H1 (cell line): ENCODE results near the gene PPP1R15B. TPM values are rescaled to one million over a fixed set of nuclear protein-coding genes. Genes with fewer than 3 reads are reported as not detected.
A peak's percentile ranks its signal among the peaks of the same experiment; 100 is the strongest.

Source experiments
- CTCF ChIA-PET: fragments of 300-600 bp; sonication (Branson Sonifier 250); formaldehyde crosslinking; loops from one replicate; lab custom pipeline; 2021; ENCODE audit not compliant: partially characterized antibody; lab: Charles Lee
- POLR2A ChIA-PET: fragments of 300-600 bp; sonication (Branson Sonifier 250); formaldehyde crosslinking; loops from one replicate; lab custom pipeline; 2021; ENCODE audit warnings: inconsistent platforms; ENCODE audit not compliant: partially characterized antibody; lab: Charles Lee
- DNase-seq, 2 experiments: peaks; one replicate each; pipeline versions ENCODE4 v3.0.0 to v3.0.0-alpha.2; 2010 to 2022; ENCODE audit warnings: low spot score in 2 of 2, low read depth in 1 of 2, mixed read lengths in 1 of 2
- FAIRE-seq: peaks from 2 replicates; lab custom pipeline; 2011; peaks lifted over from hg19 to GRCh38; lab: Jason Lieb, UNC
- H2AFZ ChIP-seq: 2 replicates; pipeline ENCODE4 v1.8.1; 2012; ENCODE audit warnings: low read length, inconsistent platforms
- H2AK5ac ChIP-seq: 2 replicates; pipeline ENCODE4 v1.6.1; 2013; ENCODE audit warnings: low read depth, low read length
- H2BK120ac ChIP-seq: replicated peaks from 2 replicates; pipeline ENCODE3; 2013; ENCODE audit warnings: low read depth, low read length, inconsistent platforms
- H2BK12ac ChIP-seq: 2 replicates; pipeline ENCODE4 v1.6.1; 2013; ENCODE audit warnings: low read depth, low read length
- H2BK15ac ChIP-seq: 2 replicates; pipeline ENCODE4 v1.6.1; 2013; ENCODE audit warnings: low read length
- H2BK20ac ChIP-seq: 2 replicates; pipeline ENCODE4 v1.6.1; 2013; ENCODE audit warnings: low read length
- H2BK5ac ChIP-seq: 2 replicates; pipeline ENCODE4 v1.6.1; 2013; ENCODE audit warnings: low read depth, low read length
- H3K14ac ChIP-seq: 2 replicates; pipeline ENCODE4 v1.6.1; 2013; ENCODE audit warnings: inconsistent platforms; ENCODE audit not compliant: insufficient read length
- H3K18ac ChIP-seq: 2 replicates; pipeline ENCODE4 v1.6.1; 2013; ENCODE audit warnings: low read length; ENCODE audit errors: extremely low read depth
- H3K23ac ChIP-seq: 2 replicates; pipeline ENCODE4 v1.6.1; 2013; ENCODE audit warnings: inconsistent platforms; ENCODE audit not compliant: insufficient read length
- H3K23me2 ChIP-seq: 2 replicates; pipeline ENCODE4 v1.6.1; 2013; ENCODE audit warnings: low read depth, low read length
- H3K27ac ChIP-seq: 2 replicates; pipeline ENCODE4 v1.6.1; 2011; ENCODE audit warnings: low read depth, low read length, inconsistent platforms
- H3K27me3 ChIP-seq, 4 experiments: replicated peaks in 1 of 4; 1 replicate in 1 of 4; 2 replicates in 3 of 4; pipeline versions ENCODE4 v1.6.1 to v1.8.1; 2011 to 2013; ENCODE audit warnings: low read length in 3 of 4, mild to moderate bottlenecking in 3 of 4, inconsistent platforms in 2 of 4, mixed read lengths in 2 of 4, moderate library complexity in 1 of 4; ENCODE audit not compliant: control insufficient read depth in 3 of 4, insufficient read depth in 3 of 4; ENCODE audit errors: extremely low read depth in 1 of 4
- H3K36me3 ChIP-seq, 4 experiments: 2 replicates each; pipeline versions ENCODE4 v1.6.1 to v1.8.1; 2011 to 2013; ENCODE audit warnings: mild to moderate bottlenecking in 4 of 4, low read length in 3 of 4, moderate library complexity in 2 of 4, control low read depth in 1 of 4, inconsistent platforms in 1 of 4; ENCODE audit not compliant: insufficient read depth in 4 of 4, control insufficient read depth in 2 of 4
- H3K4ac ChIP-seq: replicated peaks from 2 replicates; pipeline ENCODE3; 2013; ENCODE audit warnings: low read length, low read depth, mixed read lengths, inconsistent platforms; ENCODE audit not compliant: insufficient read length
- H3K4me1 ChIP-seq, 4 experiments: replicated peaks in 1 of 4; 1 replicate in 1 of 4; 2 replicates in 3 of 4; pipeline versions ENCODE4 v1.6.1 to v1.8.1; 2011 to 2013; ENCODE audit warnings: low read length in 3 of 4, inconsistent platforms in 2 of 4, mixed read lengths in 1 of 4; ENCODE audit not compliant: insufficient read depth in 4 of 4, control insufficient read depth in 3 of 4
- H3K4me2 ChIP-seq, 2 experiments: 2 replicates each; pipeline versions ENCODE4 v1.6.1 to v1.8.1; 2011 to 2013; ENCODE audit warnings: low read depth in 2 of 2, low read length in 2 of 2, control low read depth in 1 of 2, inconsistent platforms in 1 of 2, mild to moderate bottlenecking in 1 of 2; ENCODE audit not compliant: insufficient read depth in 1 of 2
- H3K4me3 ChIP-seq, 4 experiments: fragments of 200-600, 300-600 bp in 1 of 4; sonication (generic), shearing (Covaris generic), sonication (Bioruptor Twin) in 1 of 4; 2 replicates each; pipeline versions ENCODE4 v1.5.1 to v1.8.1; 2011 to 2016; ENCODE audit warnings: low read length in 4 of 4, low read depth in 3 of 4, control low read depth in 2 of 4, inconsistent platforms in 2 of 4, mild to moderate bottlenecking in 2 of 4, mixed read lengths in 1 of 4, moderate library complexity in 1 of 4; ENCODE audit not compliant: insufficient read depth in 2 of 4; ENCODE audit errors: extremely low read depth in 1 of 4
- H3K56ac ChIP-seq: replicated peaks from 2 replicates; pipeline ENCODE3; 2013; ENCODE audit warnings: low read depth, mild to moderate bottlenecking, mixed read lengths, low read length, inconsistent platforms; ENCODE audit not compliant: insufficient read length
- H3K79me1 ChIP-seq: 2 replicates; pipeline ENCODE4 v1.6.1; 2013; ENCODE audit warnings: low read depth, low read length, control low read depth
- H3K79me2 ChIP-seq, 2 experiments: 2 replicates each; pipeline versions ENCODE4 v1.6.1 to v1.8.1; 2012 to 2013; ENCODE audit warnings: low read length in 2 of 2, mild to moderate bottlenecking in 2 of 2, inconsistent platforms in 1 of 2; ENCODE audit not compliant: insufficient read depth in 2 of 2, control insufficient read depth in 1 of 2
- H3K9ac ChIP-seq, 4 experiments: replicated peaks in 1 of 4; 1 replicate in 1 of 4; 2 replicates in 3 of 4; pipeline versions ENCODE4 v1.6.1 to v1.8.1; 2011 to 2013; ENCODE audit warnings: low read depth in 3 of 4, low read length in 3 of 4, control low read depth in 2 of 4, mild to moderate bottlenecking in 2 of 4, moderate library complexity in 2 of 4, inconsistent platforms in 1 of 4; ENCODE audit errors: extremely low read depth in 1 of 4
- H3K9me3 ChIP-seq, 2 experiments: 2 replicates each; pipeline versions ENCODE4 v1.6.1 to v1.8.1; 2012 to 2013; ENCODE audit warnings: mild to moderate bottlenecking in 2 of 2, moderate library complexity in 2 of 2, control low read depth in 1 of 2, inconsistent platforms in 1 of 2, low read depth in 1 of 2, low read length in 1 of 2, mixed read lengths in 1 of 2; ENCODE audit not compliant: insufficient read depth in 2 of 2
- H4K20me1 ChIP-seq, 2 experiments: replicated peaks in 1 of 2; 2 replicates each; pipeline versions ENCODE3 to v1.8.1; 2011 to 2013; ENCODE audit warnings: inconsistent platforms in 2 of 2, low read length in 2 of 2, mild to moderate bottlenecking in 1 of 2; ENCODE audit not compliant: insufficient read depth in 2 of 2, control insufficient read depth in 1 of 2
- H4K5ac ChIP-seq: 2 replicates; pipeline ENCODE4 v1.6.1; 2013; ENCODE audit warnings: low read length, low read depth, mixed read lengths, inconsistent platforms; ENCODE audit not compliant: insufficient read length
- H4K8ac ChIP-seq: 2 replicates; pipeline ENCODE4 v1.8.0; 2013; ENCODE audit warnings: mild to moderate bottlenecking, moderate library complexity, low read length, inconsistent platforms; ENCODE audit not compliant: insufficient read depth; ENCODE audit errors: extremely low read depth
- H4K91ac ChIP-seq: replicated peaks from 2 replicates; pipeline ENCODE3; 2013; ENCODE audit warnings: low read length, mixed read lengths, inconsistent platforms; ENCODE audit not compliant: insufficient read length
- ASH2L ChIP-seq: fragments of 200-600, 300-600 bp; sonication (generic); IDR thresholded peaks from one replicate; pipeline ENCODE4 v1.7.1; 2017; ENCODE audit warnings: low read length
- KDM1A ChIP-seq: fragments of 200-600, 300-600 bp; sonication (generic); IDR thresholded peaks from 2 replicates; pipeline ENCODE4 v1.7.1; 2016; ENCODE audit warnings: mild to moderate bottlenecking, low read length, borderline replicate concordance
- RAD21 ChIP-seq, 2 experiments: IDR thresholded peaks in 1 of 2; conservative IDR thresholded peaks in 1 of 2; 2 replicates each; pipeline ENCODE4 v1.6.1; 2011; ENCODE audit warnings: low read depth in 2 of 2, low read length in 2 of 2, improper control_type of control experiment in 1 of 2, inconsistent platforms in 1 of 2, mild to moderate bottlenecking in 1 of 2, moderate library complexity in 1 of 2
- RBBP5 ChIP-seq: IDR thresholded peaks from 2 replicates; pipeline ENCODE4 v1.7.1; 2012; ENCODE audit warnings: low read depth, mild to moderate bottlenecking, inconsistent platforms, low read length, moderate library complexity, borderline replicate concordance
- SAP30 ChIP-seq: fragments of 300-600 bp; sonication (generic); IDR thresholded peaks from 2 replicates; pipeline ENCODE4 v1.7.1; 2012; ENCODE audit warnings: low read length, moderate library complexity, mild to moderate bottlenecking, inconsistent platforms; ENCODE audit not compliant: insufficient read depth, insufficient replicate concordance
- TBP ChIP-seq: IDR thresholded peaks from 2 replicates; pipeline ENCODE4 v1.6.1; 2011; ENCODE audit warnings: low read depth, low read length, improper control_type of control experiment
- WGBS, 2 experiments: shearing (Covaris generic) in 1 of 2; methylation state at CpG; one replicate each; pipeline versions ENCODE4 v1.1.6 to v1.1.7; 2013 to 2015; ENCODE audit warnings: low lambda C conversion rate in 2 of 2, mixed read lengths in 2 of 2, inconsistent platforms in 1 of 2, low coverage in 1 of 2, missing lambda C conversion rate in 1 of 2; ENCODE audit not compliant: insufficient replicate concordance in 2 of 2, insufficient coverage in 1 of 2, insufficient read length in 1 of 2; ENCODE audit errors: extremely low coverage in 1 of 2, missing lambda C conversion rate in 1 of 2; 5-methylcytosine and 5-hydroxymethylcytosine counted together
- polyA plus RNA-seq, 7 experiments: library from polyadenylated mRNA; depleted of rRNA in 3 of 7; stranded (reverse) in 5 of 7; unstranded in 2 of 7; fragments of >200 nt in 5 of 7; fragments of 200-250 nt in 2 of 7; gene quantifications; 1 replicate in 5 of 7; 2 replicates in 1 of 7; 4 replicates in 1 of 7; pipeline versions ENCODE4 v1.2.1 to v1.2.3, GENCODE V29; 2011 to 2013; ENCODE audit warnings: missing spikeins in 2 of 7, mixed read lengths in 2 of 7
- total RNA-seq: library from RNA; stranded (reverse); fragmentation: NEBNext Ultra II Directional; extraction: Animal tissue kit (Norgen Biotek cat#: 25700); gene quantifications from 2 replicates; pipeline ENCODE4 v1.2.1, GENCODE V29; 2021
- TF ChIP-seq, protein P1 (sequence below): IDR thresholded peaks from 2 replicates; pipeline ENCODE4 v1.6.1; 2011; ENCODE audit warnings: low read length, improper control_type of control experiment

Gene PPP1R15B
- total and polyA plus RNA-seq, 2 of the 8 experiments (the other 6 are each of a cell fraction or from before 2014, with no cell fraction given), result 14.4 to 72.2 TPM

- Histone ChIP-seq H3K9me3 (no peaks in the 10 kb centered on the region), H2BK15ac (no peak overlapping the region), H4K5ac (no peak overlapping the region), H3K4me3 (no peak overlapping the region), H2BK5ac (no peak overlapping the region), H3K79me1 (no peaks in the 10 kb centered on the region), H3K27ac (no peak overlapping the region), H2AK5ac (no peak overlapping the region), H4K91ac (no peak overlapping the region), H3K79me2 (no peaks in the 10 kb centered on the region), H3K27me3 (no peaks in the 10 kb centered on the region), H3K23ac (no peak overlapping the region), H3K4me1 (peaks cover 13 to 20% (median 18%) of the 10 kb centered on the region in 4 experiments), H2BK20ac (no peak overlapping the region)
- ChIA-PET CTCF (interaction anchor here (0.6 to 9.5 kb wide), 16 partner anchors 10 to 193 kb away, joined by 3 to 318 read pairs (median 14); partner anchors contain the start of genes GOLT1A and REN), POLR2A (interaction anchor here (0.7 kb wide), 1 partner anchor 67 kb away, joined by 3 read pairs; no protein-coding TSS in a partner anchor)
- FAIRE-seq (no peak), DNase-seq (no peak)
- WGBS, 2 experiments, result 84% methylated on average over 4 of the region's 4 CpGs; no CpG with 5 or more reads in 1 of the 2 experiments
- TF ChIP-seq ASH2L (no peak), KDM1A (peak; percentile 37; the same call in 1 of the 2 replicates), SAP30 (no peak), RBBP5 (no peak), TBP (no peak), RAD21 (IDR thresholded peaks at IDR 0.05 in 1 of 2, conservative IDR thresholded peaks at IDR 0.05 in 1 of 2; ENCODE audit: low read depth in 2 of 2, low read length in 2 of 2) (no peak)
- TF ChIP-seq, protein P1, sequence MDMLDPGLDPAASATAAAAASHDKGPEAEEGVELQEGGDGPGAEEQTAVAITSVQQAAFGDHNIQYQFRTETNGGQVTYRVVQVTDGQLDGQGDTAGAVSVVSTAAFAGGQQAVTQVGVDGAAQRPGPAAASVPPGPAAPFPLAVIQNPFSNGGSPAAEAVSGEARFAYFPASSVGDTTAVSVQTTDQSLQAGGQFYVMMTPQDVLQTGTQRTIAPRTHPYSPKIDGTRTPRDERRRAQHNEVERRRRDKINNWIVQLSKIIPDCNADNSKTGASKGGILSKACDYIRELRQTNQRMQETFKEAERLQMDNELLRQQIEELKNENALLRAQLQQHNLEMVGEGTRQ, result no peak
- TF ChIP-seq, all 59 proteins: peak for 1
- Histone ChIP-seq H3K9ac (no peak overlapping the region), H2BK12ac (no peak overlapping the region), H4K8ac (no peak overlapping the region), H2AFZ (no peak overlapping the region), H3K4me2 (no peak overlapping the region), H3K14ac (no peak overlapping the region), H3K18ac (0 out of 2 replicates have a peak overlapping the region, but pooled peaks have one; percentile 22), H3K4ac (no peak overlapping the region), H3K36me3 (no peaks in the 10 kb centered on the region), H3K56ac (no peak overlapping the region), H2BK120ac (no peak overlapping the region), H4K20me1 (no peaks in the 10 kb centered on the region), H3K23me2 (no peaks in the 10 kb centered on the region)
Measured at GRCh38 chr1:204356997-204357396, 54.6 kb downstream of the PPP1R15B start.
